Esophagus mucosa (tissue), 1 donor: Measurements from ENCODE around the gene CDH5. TPM values are rescaled to one million over a fixed set of nuclear protein-coding genes. Genes with fewer than 3 reads are reported as not detected.
"Not testable (repeated sequence)": the region's sequence is repeated elsewhere in the genome, so short reads cannot be mapped to it uniquely, and the experiment has no call there.

ENCODE experiments used
- ATAC-seq: fragments of 200-7000 bp; cut with Tn5 transposase; one replicate; pipeline ENCODE4 v1.9.1; 2020
- total RNA-seq: library from RNA; stranded (reverse); gene quantifications from one replicate; pipeline ENCODE4 v1.2.4, GENCODE V29; 2023
- donor health status: DM: yes; HTN: yes; CAD: no.

CDH5 gene
- total RNA-seq, 1 donor from 2014 or later = 5.3 TPM

DNA sequence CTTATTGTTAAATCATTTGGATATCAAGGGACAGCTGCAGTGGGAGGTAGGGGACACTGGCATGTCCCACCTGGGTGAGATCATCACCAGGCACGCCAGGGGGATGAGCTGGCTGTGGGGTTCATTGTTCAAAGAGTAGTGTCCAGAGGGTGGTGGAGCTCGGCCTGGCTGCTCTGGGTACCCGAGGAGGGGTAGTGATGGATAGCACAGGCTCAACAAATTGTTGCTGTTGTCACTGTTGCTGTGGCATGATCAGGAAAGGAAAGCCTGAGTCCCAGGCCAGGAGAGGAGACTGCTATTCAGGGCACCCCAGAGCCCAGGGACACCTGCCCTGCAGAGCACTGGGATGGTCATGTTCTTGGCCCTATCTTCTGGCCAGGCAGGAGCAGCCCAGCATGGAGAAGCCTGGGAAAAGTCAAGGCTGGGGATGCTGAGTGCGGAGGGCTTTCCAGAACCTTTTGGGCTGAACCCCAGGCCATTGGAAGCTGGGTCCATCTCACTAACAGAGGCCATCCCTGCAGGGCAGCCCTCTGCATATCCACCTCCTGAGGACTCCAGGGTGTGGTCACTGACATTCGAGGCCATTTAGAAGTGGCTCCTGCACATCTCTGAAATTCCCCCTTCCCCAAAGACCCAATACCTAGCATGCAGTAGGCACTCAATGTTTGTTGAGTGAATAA is 72.7 kb downstream of the CDH5 start:
- no peak for ATAC-seq

DNA sequence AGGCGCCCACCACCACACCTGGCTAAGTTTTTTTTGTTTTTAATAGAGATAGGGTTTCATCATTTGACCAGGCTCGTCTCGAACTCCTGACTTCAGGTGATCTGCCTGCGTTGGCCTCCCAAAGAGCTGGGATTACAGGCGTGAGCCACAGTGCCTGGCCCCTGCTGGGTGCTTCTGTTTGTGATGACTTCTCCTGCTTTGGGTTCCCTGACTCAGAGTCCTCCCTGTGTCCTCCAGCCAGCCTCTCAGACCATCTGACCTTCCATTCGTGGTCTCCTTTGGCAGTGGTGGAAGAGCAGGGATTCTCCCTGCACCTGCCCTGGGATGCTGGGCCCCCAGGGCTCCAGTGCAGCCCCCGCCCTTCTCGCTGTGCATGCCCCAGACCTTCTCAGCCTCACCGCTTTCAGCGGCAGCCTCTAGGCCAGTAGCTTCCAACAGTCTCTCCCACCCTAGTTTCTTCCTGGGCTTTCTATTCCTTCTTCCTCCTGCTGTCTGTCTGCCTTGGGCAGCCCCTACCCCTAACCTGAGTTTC is 73.8 kb downstream of the CDH5 start:
- ATAC-seq = no peak

DNA sequence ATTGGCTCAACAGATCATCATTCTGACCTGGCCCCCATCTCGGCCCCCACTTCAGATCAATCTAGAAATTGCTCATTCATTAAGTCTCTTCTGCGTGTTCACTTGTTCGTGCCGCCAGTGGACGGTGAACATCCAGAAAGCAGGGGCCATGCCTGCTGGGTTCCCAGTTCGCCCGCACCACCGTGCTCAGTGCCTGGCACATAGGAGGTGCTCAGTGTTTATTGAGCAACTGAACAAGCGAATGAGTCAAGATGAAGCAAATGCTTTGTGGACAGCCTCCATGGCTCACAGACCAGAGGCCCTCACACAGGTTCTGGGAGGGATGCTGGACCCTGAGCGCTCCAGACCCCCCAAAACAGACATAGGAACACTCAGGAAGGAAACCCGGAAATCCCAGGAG is 74.5 kb downstream of the CDH5 start:
- ATAC-seq = no peak

DNA sequence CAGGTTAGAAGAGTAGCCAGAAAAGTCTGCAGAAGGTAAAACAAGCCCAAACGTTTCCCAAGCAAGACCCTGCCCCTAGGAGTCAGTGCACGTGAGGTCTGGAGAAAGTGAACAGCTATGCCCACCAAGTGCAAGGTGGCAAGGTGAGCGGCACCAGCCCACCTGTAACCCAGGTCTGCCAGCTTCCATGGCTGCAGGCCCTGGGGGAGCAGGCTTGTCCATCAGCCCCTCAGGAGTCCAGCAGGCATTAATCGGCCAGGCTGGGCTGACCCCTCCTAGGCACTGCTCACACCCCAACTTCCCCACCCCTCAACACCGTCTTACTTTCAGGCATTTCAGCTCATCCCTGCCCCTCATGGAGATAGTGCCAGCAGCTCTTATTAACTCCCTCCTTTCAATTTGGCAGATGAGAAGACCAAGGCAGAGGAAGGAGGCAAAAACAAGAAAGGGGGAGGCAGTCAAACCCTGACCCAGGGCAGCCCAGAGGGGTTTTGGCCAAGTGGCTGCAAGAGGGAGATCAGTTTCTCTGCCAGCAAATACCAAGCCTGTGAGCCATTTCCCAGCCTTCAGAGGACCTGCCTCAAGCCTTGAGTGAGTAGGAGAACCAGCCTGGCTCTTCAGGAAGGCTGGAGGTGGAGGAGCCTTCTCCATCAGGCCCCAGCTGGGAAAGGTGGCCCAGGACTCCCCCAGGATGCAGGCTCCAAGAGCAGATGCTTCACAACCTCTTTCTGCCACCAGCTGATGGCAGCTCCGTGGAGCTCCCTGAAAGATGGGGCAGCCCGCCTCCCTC is 75.3 kb downstream of the CDH5 start:
- no peak for ATAC-seq

DNA sequence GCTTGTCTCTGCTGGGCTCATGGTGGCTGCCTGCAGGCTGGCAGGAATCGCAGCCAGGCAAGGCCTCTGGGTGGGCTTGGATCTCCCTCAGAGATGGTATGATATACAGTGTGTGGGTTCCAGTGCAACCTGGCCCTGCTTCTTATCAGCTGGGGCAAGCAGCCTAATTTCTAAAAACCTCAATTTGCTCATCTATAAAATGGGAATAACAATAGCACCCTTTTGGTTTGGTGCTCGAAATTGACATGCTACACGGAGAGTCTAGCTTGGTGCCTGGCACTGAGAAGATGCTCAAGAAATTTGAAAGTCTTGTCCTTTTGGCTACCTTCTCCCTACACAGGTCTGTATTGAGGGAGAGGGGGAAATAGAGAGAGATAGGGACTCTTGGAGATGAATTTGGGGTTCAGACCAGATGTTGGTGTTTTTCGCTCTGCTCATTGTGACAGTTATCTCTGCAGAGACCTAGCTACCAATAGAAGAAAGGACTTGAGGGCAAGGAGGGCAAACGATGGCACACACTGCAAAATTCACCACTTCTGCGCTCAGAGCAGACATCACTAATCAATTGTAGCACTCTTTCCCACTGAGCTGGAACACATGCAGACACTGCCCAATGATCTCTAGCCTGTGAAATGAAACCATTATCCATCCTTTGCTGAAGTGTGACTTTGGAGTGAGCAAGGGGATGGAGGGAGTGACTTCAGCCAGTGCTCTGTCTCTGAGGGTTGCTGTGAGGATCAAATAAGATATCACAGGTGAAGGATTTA is 76.2 kb downstream of the CDH5 start:
- ATAC-seq = no peak

DNA sequence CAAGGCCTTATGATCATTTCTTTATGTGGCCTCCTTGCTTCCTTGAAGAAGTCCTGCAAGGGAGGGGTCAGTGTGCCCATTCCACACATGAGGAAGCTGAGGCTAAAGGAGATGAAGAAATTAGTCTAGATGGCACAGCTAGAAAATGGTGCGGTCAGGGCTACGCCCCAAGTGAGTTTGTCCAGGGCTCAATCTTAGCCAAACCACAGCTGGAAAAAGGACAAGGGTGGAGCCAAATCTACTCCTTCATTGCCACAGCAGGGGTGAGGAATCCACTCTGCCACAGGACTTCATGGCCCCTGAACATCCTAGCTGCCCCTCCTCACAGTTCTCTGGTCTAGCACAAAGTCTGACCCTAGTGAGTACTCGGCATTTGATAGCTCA is 76.8 kb downstream of the CDH5 start:
- no peak for ATAC-seq

DNA sequence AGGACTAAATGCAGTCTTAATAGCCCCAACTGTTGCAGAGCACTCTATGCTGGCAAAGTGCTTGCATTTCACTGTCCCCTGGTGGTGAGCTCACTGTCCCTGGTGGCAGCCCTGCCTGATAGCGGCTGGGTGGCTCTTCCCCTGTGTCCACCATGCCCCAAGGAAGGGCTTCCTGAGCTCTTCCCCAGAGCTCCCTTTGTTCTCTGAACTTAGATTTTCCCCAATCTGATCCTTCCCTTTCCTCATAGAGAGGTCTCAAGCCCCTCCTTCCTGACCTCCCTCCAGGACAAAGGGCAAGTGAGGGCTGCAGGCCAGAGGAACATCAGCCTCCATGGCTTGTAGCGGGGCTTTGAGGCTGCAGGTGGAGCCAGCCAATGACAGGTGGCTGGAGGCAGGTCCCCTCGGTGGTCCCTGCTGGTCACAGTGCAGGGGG is 77.6 kb downstream of the CDH5 start:
- no peak for ATAC-seq

DNA sequence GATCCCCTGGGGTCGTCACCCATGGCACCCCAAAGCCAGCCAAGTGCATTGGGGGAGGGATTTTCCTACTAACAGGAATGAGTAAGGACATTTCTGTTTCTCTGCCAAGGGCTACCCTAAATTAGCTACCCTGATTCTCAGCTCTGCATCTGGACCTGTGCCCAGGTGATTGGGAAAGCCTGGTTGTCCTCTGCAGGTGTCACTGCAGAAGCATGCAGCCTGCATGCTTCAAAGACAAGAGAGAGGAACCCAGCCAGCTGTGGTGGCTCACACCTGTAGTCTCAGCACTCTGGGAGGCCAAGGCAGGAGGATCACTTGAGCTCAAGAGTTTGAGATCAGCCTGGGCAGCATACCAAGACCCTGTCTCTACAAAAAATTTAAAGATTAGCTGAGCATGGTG is 80.2 kb downstream of the CDH5 start:
- ATAC-seq = no peak

DNA sequence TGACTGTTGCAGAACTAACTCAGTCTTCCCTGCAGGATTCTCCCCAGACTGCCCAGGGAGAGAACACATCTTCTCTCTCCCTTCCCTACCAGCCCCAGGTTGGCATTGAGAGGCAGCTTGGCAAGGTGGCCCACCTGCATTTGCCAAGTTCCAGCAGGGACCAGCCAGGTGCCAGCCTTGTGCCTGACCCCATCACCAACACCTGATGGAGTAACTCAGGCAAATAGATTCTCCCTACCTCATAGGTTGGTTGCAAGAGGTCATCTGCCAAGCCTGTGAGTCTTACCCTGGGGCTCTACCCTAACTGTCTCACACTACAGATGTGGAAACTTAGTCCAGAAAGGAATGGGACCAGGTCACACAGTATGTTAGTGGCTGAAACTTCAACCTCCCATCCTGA is 81.0 kb downstream of the CDH5 start:
- no peak for ATAC-seq

DNA sequence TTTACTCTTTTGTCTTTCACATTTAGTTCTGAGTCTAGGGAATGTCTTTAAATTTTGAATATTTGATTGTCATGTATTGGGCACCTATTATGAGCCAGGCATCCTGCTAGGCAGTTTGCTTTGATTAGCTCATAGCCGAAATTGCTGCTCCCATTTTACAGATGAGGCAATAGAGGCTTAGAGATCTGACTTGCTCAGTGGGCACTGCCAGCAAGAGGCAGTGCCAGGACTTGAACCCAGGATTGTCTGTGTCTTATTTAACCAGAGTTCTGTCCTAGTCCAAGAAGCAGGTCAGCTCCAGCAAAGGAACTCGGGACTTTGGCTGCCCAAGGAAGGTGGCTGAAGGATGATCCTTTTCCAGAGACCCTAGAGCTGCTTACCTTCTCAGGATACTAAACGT is 85.1 kb downstream of the CDH5 start:
- no peak for ATAC-seq

DNA sequence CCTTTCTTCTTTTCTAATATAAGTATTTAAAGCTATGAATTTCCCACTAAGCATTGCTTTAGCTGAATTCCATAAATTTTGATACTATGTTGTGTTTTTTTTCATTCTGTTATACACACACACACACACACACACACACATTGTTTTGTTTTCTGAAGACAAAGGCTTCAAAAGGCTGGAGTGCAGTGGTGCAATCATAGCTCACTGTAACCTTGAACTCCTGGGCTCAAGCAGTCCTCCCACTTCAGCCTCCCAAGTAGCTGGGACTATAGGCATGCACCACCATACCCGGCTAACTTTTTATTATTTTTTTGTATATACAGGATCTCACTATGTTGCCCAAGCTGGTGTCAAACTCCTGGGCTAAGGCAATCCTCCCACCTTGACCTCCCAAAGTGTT is 86.7 kb downstream of the CDH5 start:
- ATAC-seq = not testable (repeated sequence)

Other genes with a start within 250 kb of the CDH5 start
- gene BEAN1, start 60.6 kb downstream of the CDH5 start, total RNA-seq = 0.92 TPM
- gene TK2, start 183.4 kb downstream of the CDH5 start, total RNA-seq = 8.5 TPM
- 14.2 TPM for gene CKLF, start 185.9 kb downstream of the CDH5 start, total RNA-seq
- 0.60 TPM for gene CMTM1, start 199.7 kb downstream of the CDH5 start, total RNA-seq
- not detected for gene CMTM2, start 212.8 kb downstream of the CDH5 start, total RNA-seq
- gene CMTM3, start 238.0 kb downstream of the CDH5 start, total RNA-seq = 3.7 TPM